NCI-H1092 (cell line): ENCODE results near the gene SH3RF2.

Experiments
- DNase-seq: peaks from one replicate; lab custom pipeline; 2025; lab: John Stamatoyannopoulos, UW

SH3RF2 gene

DNA sequence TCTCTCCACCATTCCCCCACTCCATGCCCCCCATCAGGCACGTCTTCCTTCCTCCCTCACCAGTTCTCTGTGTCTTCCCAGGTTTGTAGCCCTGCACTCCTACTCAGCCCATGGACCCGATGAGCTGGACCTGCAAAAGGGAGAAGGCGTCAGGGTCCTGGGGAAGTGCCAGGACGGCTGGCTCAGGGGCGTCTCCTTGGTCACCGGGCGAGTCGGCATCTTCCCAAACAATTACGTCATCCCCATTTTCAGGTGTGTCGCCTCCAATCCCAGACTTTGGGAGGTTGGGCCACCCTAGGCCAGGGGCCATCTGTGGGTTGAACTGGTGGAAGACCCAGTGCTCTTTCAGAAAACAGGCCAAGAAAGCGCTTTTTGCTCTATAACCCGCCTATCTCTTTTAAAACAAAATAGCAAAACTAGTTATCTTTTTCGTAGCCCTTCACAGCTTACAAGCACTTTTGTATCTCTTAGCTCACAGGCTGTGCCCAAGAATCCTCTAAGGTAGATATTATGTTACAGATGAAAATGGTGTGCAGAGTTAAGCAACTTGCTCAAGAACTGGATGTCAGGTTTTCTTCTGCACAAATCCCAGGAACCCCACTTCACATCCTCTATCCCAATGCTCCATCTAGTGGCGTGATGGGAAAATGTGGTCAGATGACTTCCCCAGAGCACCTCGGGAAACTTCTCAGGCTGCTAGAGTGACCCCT lies 112.8 kb downstream of the SH3RF2 start:
- DNase-seq, result peak; percentile 39

DNA sequence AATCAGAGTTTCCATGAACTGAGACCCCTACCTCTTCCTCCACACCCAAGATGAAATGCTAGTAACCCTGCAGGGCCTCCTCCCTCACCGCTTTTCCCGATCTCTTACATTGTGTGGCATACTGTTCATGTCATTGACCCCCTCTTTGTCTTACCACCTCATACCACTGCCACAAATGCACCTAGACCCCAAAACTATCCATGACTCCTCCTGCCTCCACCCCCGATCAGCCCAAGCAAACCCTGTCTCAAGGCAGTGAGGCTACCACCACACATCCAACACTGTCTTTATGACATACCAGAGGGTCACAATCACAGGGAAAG lies 113.3 kb downstream of the SH3RF2 start:
- DNase-seq, result no peak

DNA sequence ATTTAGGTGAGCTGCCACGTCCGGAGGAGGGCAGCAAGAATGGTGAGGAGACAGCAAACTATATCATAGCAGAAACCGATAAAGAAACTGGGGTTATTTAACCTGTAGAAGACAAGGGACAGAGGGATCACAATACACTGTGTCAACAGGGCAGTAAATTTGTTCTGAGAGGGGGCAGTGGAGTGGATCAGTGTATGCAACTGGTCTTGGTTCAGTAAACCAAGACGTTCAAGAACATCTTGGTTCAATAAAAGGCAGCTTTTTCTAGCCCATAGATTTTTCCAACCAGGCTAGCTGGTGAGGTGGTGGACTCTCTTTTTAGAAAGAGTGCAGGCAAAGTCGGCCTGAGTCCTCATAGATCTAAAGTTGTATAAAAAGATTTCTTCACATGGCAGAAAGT lies 113.7 kb downstream of the SH3RF2 start:
- DNase-seq, result no peak

DNA sequence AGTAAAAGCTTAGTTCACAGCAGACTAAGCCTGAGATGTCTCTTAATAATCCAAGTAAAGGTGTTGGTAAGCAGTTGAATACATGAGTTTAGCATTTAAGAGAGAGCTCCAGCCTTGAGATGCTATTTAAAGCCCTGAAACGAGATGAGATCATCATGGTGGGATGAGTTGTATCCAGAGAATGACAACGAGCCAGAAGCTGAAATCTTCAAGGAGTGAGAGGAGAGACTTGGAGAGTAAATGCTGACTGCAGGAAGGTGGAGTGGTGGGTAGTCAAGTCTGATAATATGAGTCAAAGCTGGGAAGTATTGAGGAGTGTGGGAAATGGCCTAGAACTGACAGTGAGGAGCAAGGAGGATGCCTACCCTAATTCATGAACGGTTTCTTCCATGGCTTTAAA lies 115.3 kb downstream of the SH3RF2 start:
- no peak for DNase-seq

DNA sequence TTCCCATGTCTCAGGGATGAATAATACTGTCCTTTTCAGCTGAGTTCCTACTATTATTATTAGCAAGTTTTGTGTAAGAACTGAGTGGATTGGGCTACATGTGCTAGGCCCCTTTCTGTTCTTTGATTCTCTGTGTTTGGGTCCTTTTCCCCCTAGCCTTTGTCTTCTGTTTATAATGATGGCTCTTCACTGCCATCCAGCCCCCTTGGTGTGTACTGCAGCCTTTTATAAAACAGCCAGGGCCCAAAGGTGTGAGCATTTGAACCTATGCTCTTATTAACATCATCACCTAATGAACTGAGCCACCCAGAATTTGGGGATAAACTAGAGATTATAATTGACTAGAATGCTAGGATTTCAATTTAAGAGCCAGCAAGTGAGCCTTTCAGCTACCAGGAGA lies 116.4 kb downstream of the SH3RF2 start:
- DNase-seq, result no peak

DNA sequence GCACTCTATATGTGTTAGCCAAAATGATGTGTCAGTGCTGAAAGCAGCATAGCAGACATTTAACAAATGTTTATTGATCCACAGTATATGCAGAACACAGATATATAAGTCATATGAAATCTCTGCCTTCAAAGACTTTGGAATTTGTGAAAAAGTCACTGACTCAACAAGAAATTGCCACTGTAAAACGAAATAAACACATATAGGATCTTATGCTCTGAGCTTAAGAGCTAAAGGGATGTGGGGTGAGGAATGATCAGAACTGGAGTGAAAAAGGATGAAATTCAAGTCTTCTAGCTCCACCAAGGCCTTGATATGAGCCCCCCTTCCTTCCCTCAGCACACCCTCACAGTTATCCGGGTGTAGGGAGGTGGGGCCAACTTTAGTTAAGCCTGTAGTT lies 119.1 kb downstream of the SH3RF2 start:
- DNase-seq, result no peak

DNA sequence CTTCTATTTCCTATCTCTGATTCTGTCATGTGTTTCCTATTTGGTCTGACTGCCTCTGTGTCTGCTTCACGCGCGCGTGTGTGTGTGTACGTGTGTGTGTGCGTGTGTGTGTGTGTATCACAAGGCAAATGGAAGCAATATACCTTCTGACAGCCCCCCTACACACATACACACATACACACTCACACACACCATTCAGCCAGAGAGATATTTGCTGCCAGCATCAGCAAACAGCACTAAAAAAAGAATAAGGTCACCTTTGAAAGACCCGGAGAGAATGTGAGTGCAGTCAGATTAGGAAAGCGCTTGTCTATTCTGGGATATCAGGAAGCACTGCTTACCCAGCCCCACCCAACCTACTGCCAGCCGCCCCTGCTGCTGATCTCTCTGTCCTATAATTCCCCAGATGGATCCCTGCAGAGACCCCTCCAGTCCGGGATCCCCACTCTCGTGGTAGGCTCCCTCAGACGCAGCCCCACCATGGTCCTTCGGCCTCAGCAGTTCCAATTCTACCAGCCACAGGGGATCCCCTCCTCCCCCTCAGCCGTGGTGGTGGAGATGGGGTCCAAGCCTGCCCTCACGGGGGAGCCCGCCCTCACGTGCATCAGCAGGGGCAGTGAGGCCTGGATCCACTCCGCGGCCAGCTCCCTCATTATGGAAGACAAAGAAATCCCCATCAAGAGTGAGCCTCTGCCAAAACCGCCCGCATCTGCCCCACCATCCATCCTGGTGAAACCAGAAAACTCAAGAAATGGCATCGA lies 123.3 kb downstream of the SH3RF2 start:
- no peak for DNase-seq

DNA sequence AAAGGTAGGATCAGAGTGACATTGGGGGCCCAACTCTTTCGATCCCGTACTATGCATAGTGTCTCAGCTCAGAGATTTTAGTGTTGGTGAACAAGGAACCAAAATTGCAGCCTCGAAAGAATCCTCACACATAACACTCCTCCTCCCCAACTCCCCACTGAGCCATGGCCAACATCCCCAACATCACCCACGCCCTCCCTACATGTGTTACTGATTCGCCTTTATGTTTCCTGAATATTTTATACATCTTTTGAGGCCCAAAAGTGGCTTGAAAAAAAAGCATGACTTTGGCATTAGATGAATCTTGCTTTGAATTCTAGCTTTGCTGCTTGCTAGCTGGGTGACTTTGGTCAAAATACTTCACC lies 123.8 kb downstream of the SH3RF2 start:
- no peak for DNase-seq

DNA sequence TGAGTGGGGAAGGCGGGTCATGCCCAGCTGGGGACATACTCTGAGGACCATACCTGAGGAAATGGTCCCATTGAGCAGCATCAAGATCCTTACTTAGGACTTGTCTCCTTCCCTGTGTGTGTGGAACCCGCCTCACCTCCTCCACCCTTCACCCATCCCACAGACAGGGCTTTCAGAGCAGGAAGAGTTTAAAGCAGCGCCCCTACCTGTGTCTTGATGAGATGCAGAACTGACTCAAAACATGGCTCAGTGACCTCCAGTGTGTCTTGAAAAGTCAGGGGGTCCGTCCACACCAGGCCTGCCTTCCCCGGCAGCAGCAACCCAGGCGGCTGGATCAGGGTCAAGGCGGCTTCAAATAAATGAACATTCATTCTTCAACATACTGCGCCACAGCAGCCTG lies 130.6 kb downstream of the SH3RF2 start:
- DNase-seq, result no peak

DNA sequence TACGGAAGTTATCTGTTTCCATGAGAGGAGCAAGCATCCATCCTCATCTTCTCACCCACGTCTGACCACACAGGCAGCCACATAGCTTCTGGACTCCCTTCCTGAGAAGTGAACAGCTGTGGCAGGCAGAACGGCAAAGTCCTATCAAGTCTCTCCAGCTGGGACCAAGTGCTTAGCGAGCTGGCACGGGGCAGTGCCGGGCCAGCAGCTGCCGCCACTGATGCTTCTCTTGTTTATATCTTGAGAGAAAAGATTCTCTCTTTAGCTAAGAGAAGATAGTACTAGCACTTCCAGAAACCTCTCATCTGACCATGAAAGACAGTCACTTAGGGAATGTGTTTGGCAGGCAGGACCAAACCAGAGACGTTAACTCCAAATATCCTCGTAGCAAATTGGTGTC lies 131.8 kb downstream of the SH3RF2 start:
- DNase-seq, result no peak

DNA sequence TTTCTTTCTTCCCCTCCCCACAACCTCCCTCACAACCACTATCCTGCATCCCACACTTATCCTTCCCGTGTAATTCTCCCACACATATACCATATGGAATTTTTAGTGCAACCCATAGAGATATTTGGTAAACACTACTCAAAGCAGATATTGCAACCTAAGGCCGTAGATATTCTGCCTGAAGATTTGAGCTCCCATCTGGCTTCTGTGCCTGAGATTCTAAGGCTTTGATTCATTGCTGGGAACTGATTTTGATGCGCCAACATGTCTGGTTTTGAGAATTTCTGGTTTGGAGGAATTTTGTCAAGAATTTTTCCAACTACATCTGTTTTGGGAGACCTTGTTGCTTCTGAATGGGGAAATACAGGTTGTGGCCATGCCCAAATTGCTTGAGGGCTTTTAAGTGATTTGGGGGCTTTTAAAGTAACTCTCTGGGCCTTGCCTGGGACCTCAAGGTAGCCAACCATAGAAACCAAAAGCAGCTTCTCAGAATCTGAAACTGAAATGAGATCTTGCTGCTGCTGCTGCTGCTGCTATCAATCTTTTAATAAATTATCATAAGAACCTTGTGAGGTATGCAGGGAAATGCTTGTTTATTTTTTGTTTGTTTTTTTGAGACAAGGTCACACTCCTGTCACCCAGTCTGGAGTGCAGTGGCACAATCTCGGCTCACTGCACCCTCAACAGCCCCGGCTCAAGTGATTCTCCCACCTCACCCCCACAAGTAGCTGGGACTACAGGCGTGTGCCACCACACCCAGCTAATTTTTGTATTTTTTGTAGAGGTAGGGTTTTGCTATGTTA lies 132.8 kb downstream of the SH3RF2 start:
- no peak for DNase-seq

DNA sequence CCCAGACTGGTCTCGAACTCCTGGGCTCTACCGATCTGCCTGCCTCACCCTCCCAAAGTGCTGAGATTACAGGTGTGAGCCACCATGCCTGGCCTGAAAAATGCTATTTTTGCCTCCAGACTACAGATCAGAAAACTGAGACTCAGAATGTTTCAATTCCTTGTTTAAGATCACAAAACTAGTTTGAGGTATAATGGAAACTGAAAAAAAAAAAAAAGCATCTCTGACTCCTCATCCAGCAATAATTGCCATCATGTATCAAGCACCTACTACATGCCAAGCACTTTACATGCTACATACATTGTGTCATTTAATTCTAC lies 133.4 kb downstream of the SH3RF2 start:
- DNase-seq, result no peak

DNA sequence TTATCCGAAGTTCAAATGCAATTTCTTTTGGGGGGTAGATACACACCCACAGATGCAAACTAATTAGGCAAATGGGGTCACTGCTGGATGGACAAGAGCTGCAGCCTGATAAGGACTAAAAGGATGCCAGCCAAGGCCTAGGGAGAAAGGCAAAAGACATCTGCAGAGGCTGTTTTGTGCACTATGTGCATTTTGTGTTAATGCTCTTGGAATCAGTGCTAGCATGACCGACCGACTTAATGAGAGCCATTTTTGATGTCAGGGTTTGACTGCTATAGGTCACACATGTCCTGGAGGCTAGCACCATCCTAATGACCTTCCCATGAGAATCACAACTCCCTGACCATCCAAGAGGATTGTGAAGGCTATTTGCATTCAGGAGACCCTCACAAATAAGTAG lies 134.4 kb downstream of the SH3RF2 start:
- DNase-seq, result no peak

DNA sequence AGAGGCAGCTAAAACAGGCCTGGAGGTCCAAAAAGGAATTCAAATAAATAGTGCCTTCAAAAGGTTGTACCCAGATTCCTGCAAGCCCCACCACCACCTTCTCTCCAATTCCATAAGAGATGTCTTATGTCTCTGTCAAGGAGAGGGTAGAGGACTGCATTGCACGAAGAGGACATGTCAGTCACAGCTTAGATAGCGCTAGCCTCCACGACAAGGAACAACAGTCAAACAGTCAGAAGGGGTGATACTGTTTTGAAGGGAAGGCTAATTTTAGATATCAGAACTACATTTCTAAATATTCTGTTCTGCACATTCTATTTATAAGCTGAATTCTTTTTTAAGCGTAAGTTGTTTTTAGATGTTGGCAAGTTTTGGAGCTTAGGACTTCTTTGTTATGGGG lies 134.8 kb downstream of the SH3RF2 start:
- no peak for DNase-seq

DNA sequence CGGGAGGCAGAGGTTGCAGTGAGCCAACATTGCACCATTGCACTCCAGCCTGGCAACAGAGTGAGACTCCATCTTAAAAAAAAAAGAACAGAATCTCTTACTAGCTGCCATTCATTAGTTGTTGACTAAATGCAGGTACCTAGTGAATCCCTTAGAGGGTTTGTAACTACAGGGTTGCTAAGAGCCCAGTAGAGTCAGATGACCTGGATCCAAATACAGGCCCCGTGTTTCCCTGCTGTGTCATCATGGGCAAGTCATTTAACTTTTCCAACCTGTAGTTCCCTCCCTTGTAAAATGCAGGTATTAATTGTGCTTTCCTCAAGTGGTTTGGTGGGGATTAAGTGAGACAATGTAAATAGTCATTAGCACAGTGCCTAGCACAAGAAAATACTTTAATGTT lies 136.2 kb downstream of the SH3RF2 start:
- no peak for DNase-seq

DNA sequence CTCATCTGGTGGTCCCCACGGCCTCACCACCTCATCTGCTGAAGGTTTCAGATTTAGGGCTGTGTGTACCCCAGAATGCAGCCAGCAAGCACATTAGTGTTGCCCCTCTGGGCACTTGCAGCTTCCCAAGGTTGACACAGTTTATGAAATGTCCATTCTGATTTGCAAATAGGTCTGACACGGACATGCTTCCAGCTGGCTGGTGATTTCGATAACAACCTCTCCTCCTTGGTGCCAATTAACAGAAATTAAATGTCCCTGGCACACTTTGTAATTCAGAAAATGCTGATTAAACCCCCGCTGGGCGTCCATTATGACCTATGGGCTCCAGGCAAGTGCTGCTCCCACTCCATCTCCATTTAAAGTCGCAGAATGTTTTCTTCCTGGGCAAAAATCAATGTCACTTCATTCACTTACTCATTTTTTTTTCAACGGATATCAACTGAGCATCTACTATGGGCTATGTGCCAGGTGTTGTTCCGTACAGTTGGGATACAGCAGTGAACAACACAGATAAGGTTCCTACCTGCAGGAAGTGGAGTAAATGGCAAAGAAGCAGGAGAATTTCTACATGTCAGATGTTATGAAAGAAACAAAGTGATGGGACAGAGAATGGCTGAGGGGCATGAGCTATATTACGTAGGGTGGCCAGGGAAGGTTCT lies 137.0 kb downstream of the SH3RF2 start:
- DNase-seq, result peak; percentile 24

DNA sequence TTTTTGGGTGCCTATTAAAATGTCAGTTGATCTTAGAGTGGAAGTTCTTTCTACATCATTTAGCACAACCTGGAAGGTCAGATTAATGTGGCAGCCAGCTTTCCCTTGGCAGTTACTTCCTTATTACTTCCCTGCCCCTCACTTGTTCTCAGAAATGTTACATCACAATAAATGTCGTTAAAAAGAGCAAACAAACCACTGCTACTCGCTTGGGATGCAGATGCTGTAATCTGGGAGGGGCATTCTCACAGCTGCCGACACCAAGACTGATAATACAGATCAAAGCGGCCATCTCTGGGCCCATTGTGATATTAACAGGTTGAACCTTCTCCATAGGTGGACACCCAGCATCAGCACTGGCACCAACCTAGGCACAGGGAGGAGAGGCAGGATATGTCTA lies 139.7 kb downstream of the SH3RF2 start:
- no peak for DNase-seq

DNA sequence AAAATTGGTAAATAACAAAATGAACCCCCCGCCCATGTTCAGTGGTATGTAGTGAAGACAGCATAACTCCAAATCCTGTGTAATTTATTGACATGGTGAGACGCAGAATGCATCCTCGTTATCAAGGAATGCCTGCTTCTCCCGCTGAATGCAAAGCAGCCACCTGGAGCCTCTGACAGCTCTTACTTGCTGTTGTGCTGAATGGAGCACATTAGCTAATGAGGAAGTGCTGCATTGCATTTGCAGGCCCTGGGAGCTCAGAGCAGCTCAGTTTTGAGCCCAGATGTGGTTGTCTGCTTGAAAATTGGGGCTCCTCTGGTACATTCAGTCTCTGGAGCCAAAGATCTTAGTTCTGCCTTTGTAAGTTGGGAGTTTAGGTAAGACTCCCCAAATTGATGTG lies 140.1 kb downstream of the SH3RF2 start:
- no peak for DNase-seq

DNA sequence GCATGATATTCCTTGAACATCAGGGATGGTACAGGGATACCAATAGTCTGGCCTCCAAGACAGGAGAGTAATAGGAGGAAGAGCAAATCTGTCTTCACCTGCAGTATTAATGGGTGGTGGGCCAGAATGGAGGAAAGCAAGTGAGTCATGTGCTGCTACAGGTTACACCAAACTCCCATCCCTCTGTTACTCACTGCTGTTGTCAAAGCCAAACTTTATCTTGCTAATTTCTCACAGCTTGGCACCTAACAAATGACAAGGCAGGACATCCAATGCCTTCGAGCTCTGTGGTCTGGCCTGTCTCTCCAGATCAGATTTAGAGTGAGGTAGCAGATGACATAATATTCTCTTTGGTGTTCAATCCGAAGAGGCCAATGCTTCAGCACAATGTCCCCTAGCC lies 142.2 kb downstream of the SH3RF2 start:
- DNase-seq, result no peak

DNA sequence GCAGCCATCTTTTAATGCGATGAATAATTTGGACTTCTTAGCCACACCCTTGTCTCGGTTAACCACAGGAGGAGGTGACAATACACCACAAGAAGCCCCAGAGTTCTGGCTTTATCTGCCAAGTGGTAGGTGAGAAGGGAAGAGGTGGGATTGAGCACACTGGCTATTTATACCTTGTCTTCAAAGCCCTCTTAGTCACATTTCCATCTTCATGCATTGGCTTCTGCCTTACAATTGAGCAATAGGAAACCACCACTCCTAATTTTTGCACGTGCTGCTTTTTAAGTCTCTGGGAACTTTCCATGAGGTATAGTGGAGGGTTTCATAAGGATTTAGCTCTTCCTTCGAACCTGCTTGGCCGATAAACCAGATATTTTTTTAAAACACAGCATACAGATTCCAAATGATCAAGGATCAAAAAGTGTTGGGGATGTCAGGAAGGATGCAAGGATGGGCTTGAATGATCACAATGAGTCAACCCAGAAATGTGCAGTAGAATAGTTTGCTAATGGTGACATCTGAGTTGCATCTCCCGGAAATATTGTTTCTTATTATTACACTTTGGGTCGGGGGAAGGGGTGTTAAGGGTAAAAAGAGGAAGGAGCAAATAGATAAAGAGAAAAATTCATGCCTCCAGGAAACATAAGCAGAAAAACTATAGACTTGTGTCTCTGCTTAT lies 143.5 kb downstream of the SH3RF2 start:
- no peak for DNase-seq

DNA sequence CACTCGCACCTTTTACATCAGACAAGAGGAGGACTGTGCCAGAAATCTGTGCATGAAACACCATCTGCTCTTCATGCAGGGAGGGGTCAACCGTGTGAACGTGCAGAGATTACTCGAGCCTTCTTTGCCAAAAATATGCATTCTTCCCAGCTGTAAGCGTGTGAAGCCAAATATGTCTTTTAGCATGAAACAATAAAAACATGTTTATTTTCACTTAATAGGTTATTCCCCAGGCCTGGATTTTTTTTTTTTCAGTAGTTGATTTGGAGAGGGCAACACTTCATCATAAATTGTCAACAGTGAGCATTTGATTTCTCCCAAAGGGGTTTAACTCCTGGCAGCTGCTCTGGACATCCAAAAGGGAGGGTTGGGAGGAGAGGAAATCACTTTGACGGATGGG lies 145.2 kb downstream of the SH3RF2 start:
- peak; percentile 7 for DNase-seq

DNA sequence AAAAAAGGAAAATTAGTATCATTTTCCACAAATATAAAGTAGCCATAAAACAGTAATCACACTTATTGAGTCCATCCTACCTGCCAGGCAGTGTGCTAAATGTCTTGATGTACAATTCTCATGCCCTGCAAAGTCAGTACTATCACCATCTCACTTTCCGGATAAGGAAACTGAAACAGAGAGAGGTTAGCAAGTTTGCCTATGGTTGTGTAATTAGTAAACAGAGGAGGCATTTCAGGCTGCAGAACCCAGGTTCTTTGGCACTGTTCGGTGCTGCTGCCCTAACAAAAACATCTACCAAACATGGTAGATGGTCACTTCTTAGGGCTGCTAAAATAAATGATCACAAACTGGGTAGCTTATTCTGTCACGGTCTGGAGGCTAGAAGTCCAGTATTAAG lies 146.4 kb downstream of the SH3RF2 start:
- no peak for DNase-seq
